Gastroesophageal sphincter (tissue), 3 donors: Measurements from ENCODE around the gene WDR82.

ENCODE experiments used
- EP300 ChIP-seq: sonication (generic); formaldehyde crosslinking; IDR thresholded peaks from one replicate; pipeline ENCODE4 v1.6.1; 2017; ENCODE audit warnings: antibody characterized with exemption, mild to moderate bottlenecking
- POLR2A ChIP-seq, 2 donors: fragments of 450-650 bp; IDR thresholded peaks; one replicate each; pipeline ENCODE4 v1.6.1; 2017; ENCODE audit warnings: antibody characterized with exemption in 2 of 2, mild to moderate bottlenecking in 2 of 2, moderate library complexity in 1 of 2
- POLR2AphosphoS5 ChIP-seq: sonication (generic); formaldehyde crosslinking; IDR thresholded peaks from one replicate; pipeline ENCODE4 v1.6.1; 2017; ENCODE audit warnings: antibody characterized with exemption
- TF ChIP-seq, protein P1 (sequence below), 4 experiments: fragments of 200-600 bp in 2 of 4; fragments of 450-650 bp in 2 of 4; sonication (generic) in 1 of 4; IDR thresholded peaks; one replicate each; pipeline ENCODE4 v1.5.1; 2017 to 2019; ENCODE audit warnings: antibody characterized with exemption in 4 of 4, mild to moderate bottlenecking in 2 of 4, moderate library complexity in 2 of 4

DNA sequence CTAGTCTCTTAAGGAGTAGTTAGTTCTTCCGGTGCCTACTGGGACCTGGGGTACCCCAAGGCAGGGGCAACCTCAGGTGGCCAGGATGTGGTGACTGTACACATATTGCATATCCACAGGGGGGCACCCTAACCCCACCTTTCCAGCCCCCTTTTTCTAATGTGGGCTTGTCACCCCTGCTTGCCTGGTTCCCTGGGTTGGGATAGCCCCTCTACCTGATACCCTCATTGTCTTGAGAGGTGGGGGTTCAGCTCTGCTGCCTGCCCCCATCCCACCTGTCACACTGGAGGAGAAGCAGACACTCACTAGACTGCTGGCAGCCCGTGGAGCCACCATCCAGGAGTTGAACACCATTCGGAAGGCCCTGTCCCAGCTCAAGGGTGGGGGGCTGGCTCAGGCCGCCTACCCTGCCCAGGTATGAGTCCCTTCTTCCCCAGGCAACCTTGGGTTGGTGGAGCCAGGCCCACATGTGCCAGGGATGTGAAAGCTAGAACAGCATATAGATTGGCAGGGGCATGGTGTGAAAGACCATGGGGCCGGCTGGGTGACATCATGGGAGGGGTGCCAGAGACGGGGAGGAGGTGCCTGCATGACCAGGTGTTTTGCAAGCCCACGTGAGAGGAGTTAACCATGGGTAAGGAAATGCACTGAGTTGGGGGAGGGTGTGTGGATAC is 13.2 kb upstream of the WDR82 start:
- TF ChIP-seq, protein P1, sequence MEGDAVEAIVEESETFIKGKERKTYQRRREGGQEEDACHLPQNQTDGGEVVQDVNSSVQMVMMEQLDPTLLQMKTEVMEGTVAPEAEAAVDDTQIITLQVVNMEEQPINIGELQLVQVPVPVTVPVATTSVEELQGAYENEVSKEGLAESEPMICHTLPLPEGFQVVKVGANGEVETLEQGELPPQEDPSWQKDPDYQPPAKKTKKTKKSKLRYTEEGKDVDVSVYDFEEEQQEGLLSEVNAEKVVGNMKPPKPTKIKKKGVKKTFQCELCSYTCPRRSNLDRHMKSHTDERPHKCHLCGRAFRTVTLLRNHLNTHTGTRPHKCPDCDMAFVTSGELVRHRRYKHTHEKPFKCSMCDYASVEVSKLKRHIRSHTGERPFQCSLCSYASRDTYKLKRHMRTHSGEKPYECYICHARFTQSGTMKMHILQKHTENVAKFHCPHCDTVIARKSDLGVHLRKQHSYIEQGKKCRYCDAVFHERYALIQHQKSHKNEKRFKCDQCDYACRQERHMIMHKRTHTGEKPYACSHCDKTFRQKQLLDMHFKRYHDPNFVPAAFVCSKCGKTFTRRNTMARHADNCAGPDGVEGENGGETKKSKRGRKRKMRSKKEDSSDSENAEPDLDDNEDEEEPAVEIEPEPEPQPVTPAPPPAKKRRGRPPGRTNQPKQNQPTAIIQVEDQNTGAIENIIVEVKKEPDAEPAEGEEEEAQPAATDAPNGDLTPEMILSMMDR (IDR thresholded peaks at IDR 0.05), result peak in 2 of 4 experiments; percentile 22 to 45
- no peak for TF ChIP-seq EP300
- TF ChIP-seq POLR2A (IDR thresholded peaks at IDR 0.05), result no peak
- no peak for TF ChIP-seq POLR2AphosphoS5
